A549 (cell line): ENCODE results near the gene PIAS2.

Experiments used
- CEBPB ChIP-seq, 2 experiments: fragments of >200 bp in 1 of 2; sonication (Bioruptor Twin) in 1 of 2; formaldehyde crosslinking in 1 of 2; IDR thresholded peaks; 2 replicates each; pipeline ENCODE4 v1.6.1; 2012 to 2016
- CTCF ChIP-seq: fragments of >200 bp; sonication (Bioruptor Twin); formaldehyde crosslinking; IDR thresholded peaks from 3 replicates; pipeline ENCODE4 v1.5.1; 2016
- HDAC2 ChIP-seq: fragments of 200-600 bp; sonication (generic); IDR thresholded peaks from 2 replicates; pipeline ENCODE4 v1.6.1; 2016
- HEYL ChIP-seq: fragments of 250-450 bp; sonication (Bioruptor Pico); IDR thresholded peaks from 2 replicates; pipeline ENCODE4 v1.8.0; 2021; ENCODE audit warnings: mild to moderate bottlenecking, moderate library complexity
- KDM1A ChIP-seq: fragments of 200-600 bp; sonication (generic); IDR thresholded peaks from 2 replicates; pipeline ENCODE4 v1.6.1; 2016; ENCODE audit warnings: low read depth, mild to moderate bottlenecking
- MAFK ChIP-seq: fragments of 450-650 bp; IDR thresholded peaks from 2 replicates; pipeline ENCODE4 v1.6.1; 2014; ENCODE audit not compliant: partially characterized antibody
- NFE2L2 ChIP-seq: fragments of 150-350 bp; conservative IDR thresholded peaks from 2 replicates; pipeline ENCODE4 v1.6.1; 2014; ENCODE audit warnings: low read length
- PBX3 ChIP-seq: IDR thresholded peaks from 2 replicates; pipeline ENCODE4 v1.6.1; 2012
- POLR2AphosphoS2 ChIP-seq: conservative IDR thresholded peaks from 2 replicates; pipeline ENCODE4 v1.6.1; 2012; ENCODE audit warnings: low read length, improper control_type of control experiment, inconsistent platforms
- RAD21 ChIP-seq, 2 experiments: fragments of >200 bp in 1 of 2; sonication (Bioruptor Twin) in 1 of 2; formaldehyde crosslinking in 1 of 2; IDR thresholded peaks in 1 of 2; conservative IDR thresholded peaks in 1 of 2; 2 replicates in 1 of 2; 3 replicates in 1 of 2; pipeline ENCODE4 v1.6.1; 2012 to 2018; ENCODE audit warnings: inconsistent platforms in 1 of 2
- RARB ChIP-seq: fragments of 250-450 bp; sonication (Bioruptor Pico); IDR thresholded peaks from 2 replicates; pipeline ENCODE4 v1.8.0; 2021; ENCODE audit warnings: mild to moderate bottlenecking, moderate library complexity
- TP53 ChIP-seq: fragments of 250-450 bp; sonication (Bioruptor Pico); IDR thresholded peaks from 2 replicates; pipeline ENCODE4 v1.5.0; 2021; ENCODE audit warnings: mild to moderate bottlenecking, moderate library complexity

DNA sequence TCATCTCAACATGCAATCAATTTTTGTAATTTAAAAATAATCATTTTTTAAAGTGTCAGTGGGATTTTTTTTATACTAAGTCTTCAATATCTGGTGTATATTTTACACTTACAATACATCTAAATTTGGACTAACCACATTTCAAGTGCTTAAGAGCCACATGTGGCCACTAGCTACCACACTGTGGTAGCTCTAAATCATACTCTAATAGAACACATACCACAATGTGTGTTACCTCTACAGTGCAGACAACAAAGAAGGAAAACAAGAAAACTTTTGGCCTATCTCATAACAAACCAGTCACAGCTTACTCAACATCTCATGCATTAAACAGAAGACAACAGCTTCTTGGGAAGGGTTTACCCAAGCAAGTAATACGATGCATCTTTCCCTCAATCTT, 24.5 kb downstream of the PIAS2 start:
- TF ChIP-seq CTCF = no peak
- no peak for TF ChIP-seq KDM1A
- TF ChIP-seq HEYL (CRISPR knock-in tag) = no peak
- no peak for TF ChIP-seq NFE2L2
- TF ChIP-seq TP53 = no peak
- TF ChIP-seq MAFK = no peak
- no peak for TF ChIP-seq RAD21 (conservative IDR thresholded peaks at IDR 0.05 in 1 of 2, IDR thresholded peaks at IDR 0.05 in 1 of 2)
- TF ChIP-seq POLR2AphosphoS2 = no peak
- TF ChIP-seq HDAC2 = no peak
- TF ChIP-seq CEBPB (IDR thresholded peaks at IDR 0.05) = no peak
- TF ChIP-seq RARB (CRISPR knock-in tag) = no peak
- TF ChIP-seq PBX3 = no peak
